DMS79 treated with DMSO at 0.1 percent for 48 hours (cell line): ENCODE measurements around the gene OR3A2.
"Not testable (repeated sequence)": the region's sequence is repeated elsewhere in the genome, so short reads cannot be mapped to it uniquely, and the experiment has no call there.

Experiments
- DNase-seq: peaks from one replicate; lab custom pipeline; 2025; lab: John Stamatoyannopoulos, UW

OR3A2 gene

DNA sequence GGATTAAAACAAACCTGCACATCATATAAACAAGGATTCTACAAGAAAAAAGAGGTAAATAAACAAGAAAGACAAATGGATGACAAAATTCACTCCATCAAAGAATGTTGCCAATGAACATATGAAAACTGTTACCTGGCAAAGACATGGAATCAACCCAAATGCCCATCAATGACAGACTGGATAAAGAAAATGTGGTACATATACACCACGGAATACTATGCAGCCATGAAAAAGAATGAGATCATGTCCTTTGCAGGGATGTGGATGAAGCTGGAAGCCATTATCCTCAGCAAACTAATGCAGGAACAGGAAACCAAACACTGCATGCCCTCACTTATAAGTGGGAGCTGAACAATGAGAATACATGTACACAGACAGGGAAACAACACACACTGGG lies 92.6 kb downstream of the OR3A2 start:
- not testable (repeated sequence) for DNase-seq

GRCh38 chr17:3282901-3283300 lies 103.2 kb downstream of the OR3A2 start:
- no peak for DNase-seq

DNA sequence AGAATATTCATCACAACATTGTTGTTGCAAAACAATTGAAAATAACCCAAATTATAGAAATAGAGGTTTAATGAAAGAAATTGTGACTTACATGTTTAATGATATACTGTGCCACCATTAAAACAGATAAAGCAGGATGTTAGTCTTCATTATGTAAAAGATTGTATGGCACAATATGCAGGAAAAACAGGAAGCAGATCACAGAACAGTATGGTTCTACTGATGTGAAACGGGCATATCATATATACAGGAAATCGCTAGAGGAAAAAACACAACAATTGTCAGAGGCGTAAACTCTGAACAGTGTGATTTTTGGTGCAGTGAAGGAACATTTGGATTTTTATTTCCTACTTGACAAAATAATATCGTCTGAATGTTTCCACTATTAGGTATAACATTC lies 110.0 kb downstream of the OR3A2 start:
- DNase-seq = no peak

- no peak for DNase-seq
Measured at GRCh38 chr17:3271072-3271848, 114.8 kb downstream of the OR3A2 start.

DNA sequence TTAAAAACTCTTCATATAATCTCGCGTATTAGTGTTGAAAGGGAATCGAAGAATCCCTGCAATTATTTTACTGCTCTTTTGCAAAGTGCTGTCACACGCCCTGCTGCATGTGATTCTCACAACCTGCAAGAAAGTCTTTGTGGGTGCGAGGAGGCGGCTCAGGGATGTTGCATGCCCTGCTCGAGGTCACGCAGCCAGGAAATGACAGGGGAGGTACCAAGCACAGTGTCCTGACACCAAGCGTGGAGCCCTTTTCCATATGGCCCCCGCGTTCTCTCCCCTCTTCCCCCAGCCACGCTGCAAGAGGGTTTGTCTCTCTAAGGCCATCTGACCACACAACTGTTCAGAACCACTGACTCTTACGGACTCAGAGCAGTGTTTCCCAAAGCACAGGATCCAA lies 125.5 kb downstream of the OR3A2 start:
- DNase-seq = no peak

DNA sequence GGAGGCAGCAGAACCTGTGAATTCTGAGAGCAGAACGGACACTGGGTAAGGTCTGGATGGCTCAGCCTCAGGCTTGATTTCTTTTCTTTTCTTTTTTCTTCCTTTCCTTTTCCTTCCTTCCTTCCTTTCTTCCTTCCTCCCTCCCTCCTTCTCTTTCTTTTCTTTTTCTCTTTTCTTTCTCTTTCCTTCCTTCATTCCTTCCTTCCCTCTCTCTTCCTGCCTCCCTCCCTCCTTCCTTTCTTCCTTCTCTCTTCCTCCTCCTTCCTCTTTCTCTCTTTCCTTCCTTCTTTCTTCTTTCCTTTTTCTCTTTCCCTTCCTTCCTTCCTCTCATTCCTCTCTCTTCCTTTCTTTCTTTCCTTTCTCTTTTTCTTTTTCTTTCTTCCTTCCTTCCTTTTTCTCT lies 125.9 kb downstream of the OR3A2 start:
- no peak for DNase-seq

DNA sequence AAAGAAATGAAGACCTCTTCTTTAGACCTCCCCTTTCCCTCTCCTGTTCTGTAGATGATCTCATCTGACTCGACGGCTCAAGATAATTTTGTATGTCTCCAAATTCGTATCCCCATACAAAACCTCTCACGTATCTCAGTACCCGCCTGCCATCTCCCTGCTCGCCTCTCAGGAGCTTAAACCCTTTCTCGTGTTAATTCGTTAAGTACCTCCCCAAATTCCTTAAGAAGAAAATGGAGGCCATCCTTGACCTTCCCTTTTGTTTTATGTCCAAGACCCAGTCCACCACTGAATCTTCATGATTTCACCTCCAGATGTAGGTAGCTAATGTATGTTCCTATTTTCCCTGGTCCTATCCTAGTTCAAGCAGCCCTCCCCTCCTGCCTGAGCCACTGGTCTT lies 129.5 kb downstream of the OR3A2 start:
- no peak for DNase-seq

GRCh38 chr17:3249013-3249412 lies 137.1 kb downstream of the OR3A2 start:
- not testable (repeated sequence) for DNase-seq

DNA sequence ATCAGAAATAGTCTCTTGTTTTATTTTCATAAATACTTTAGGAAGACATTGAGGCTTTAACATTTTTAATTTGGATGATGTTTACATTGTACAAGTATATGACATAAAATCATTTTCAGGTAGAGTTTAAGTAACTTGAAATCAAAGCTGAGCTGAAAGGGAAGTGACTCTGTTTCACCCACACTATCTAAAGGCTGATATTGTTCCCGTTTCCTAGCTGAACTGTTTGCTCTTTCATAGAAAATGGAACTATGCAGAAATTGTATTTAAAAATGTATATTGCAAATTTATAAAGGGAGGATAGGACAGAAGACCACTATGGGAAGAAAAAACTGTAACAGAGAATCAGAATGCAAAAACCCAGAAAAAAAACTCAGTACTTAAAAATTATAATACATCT lies 141.3 kb downstream of the OR3A2 start:
- DNase-seq = not testable (repeated sequence)

- DNase-seq = not testable (repeated sequence)
Measured at GRCh38 chr17:3241044-3241443, 145.1 kb downstream of the OR3A2 start.

GRCh38 chr17:3238685-3239084 lies 147.4 kb downstream of the OR3A2 start:
- not testable (repeated sequence) for DNase-seq

DNA sequence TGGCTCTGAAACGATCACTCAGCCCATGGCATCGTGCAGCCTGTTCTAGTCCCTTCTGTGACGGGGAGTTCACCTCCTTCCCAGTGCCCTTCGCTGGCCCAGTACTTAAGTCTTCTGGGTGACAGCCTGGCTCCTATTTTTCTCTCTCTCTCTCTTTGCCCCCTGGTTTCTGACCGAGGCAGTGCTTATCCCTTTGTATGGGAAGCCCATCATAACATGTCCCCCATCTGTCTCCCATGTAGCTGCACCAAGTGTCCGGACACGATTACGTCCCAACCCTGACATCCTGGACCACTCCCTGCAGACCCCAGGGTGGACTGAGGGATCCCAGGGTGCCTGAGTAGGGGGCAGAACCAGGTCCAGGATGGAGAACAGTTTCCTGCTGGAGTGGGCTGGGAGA lies 153.8 kb downstream of the OR3A2 start:
- DNase-seq = not testable (repeated sequence)
